Endothelial cell (in vitro differentiated cells): ENCODE measurements around the gene DNAJC3. TPM values are rescaled to one million over a fixed set of nuclear protein-coding genes. Genes with fewer than 3 reads are reported as not detected.
"Not testable (repeated sequence)": the region's sequence is repeated elsewhere in the genome, so short reads cannot be mapped to it uniquely, and the experiment has no call there.

Source experiments
- DNase-seq: peaks from one replicate; pipeline ENCODE4 v3.0.0; 2021; ENCODE audit warnings: low spot score
- H3K27ac Mint-ChIP-seq: one replicate; pipeline ENCODE4 v1.8.0; 2021; ENCODE audit warnings: mixed read lengths, inconsistent platforms; ENCODE audit not compliant: unreplicated experiment
- H3K27me3 Mint-ChIP-seq: one replicate; pipeline ENCODE4 v1.8.0; 2021; ENCODE audit warnings: mild to moderate bottlenecking, moderate library complexity, mixed read lengths, inconsistent platforms; ENCODE audit not compliant: unreplicated experiment
- H3K36me3 Mint-ChIP-seq: one replicate; pipeline ENCODE4 v1.8.0; 2021; ENCODE audit warnings: mild to moderate bottlenecking, low read depth, mixed read lengths, inconsistent platforms; ENCODE audit not compliant: unreplicated experiment
- H3K4me1 Mint-ChIP-seq: one replicate; pipeline ENCODE4 v1.8.0; 2021; ENCODE audit warnings: mild to moderate bottlenecking, mixed read lengths, inconsistent platforms; ENCODE audit not compliant: unreplicated experiment
- H3K4me3 Mint-ChIP-seq: one replicate; pipeline ENCODE4 v1.8.0; 2021; ENCODE audit warnings: mild to moderate bottlenecking, mixed read lengths, inconsistent platforms; ENCODE audit not compliant: unreplicated experiment
- H3K9me3 Mint-ChIP-seq: one replicate; pipeline ENCODE4 v1.8.0; 2021; ENCODE audit warnings: mixed read lengths, inconsistent platforms; ENCODE audit not compliant: unreplicated experiment
- CTCF ChIP-seq: fragments of 200-600 bp; sonication (generic); IDR thresholded peaks from one replicate; pipeline ENCODE4 v1.5.0; 2021; ENCODE audit warnings: antibody characterized with exemption; ENCODE audit not compliant: unreplicated experiment
- total RNA-seq: library from RNA; stranded (reverse); fragmentation: NEBNext Ultra II Directional; extraction: Animal tissue kit (Norgen Biotek cat#: 25700); gene quantifications from one replicate; pipeline ENCODE4 v1.2.1, GENCODE V29; 2021; ENCODE audit not compliant: unreplicated experiment

DNAJC3 gene
- total RNA-seq, 1 donor from 2014 or later, result 50.3 TPM

DNA sequence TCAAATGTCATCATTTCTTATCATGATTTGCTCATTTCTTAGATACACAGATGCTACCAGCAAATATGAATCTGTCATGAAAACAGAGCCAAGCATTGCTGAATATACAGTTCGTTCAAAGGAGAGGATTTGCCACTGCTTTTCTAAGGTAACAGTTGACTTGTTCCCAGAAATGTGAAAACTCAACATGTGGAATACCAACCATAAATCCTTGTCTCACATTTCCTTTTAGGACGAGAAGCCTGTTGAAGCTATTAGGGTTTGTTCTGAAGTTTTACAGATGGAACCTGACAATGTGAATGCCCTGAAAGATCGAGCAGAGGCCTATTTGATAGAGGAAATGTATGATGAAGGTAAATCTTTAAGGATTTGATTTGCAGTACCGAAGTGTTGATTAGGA, 86.7 kb downstream of the DNAJC3 start:
- no peak overlapping the region for H3K27ac Mint-ChIP-seq
- no peaks in the 10 kb centered on the region for H3K27me3 Mint-ChIP-seq
- no peak overlapping the region for H3K4me3 Mint-ChIP-seq
- H3K36me3 Mint-ChIP-seq, result peaks cover 10% of the 10 kb centered on the region
- TF ChIP-seq CTCF, result no peak
- no peaks in the 10 kb centered on the region for H3K4me1 Mint-ChIP-seq
- DNase-seq, result no peak
- no peaks in the 10 kb centered on the region for H3K9me3 Mint-ChIP-seq

- no peak overlapping the region for H3K27ac Mint-ChIP-seq
- H3K27me3 Mint-ChIP-seq, result no peaks in the 10 kb centered on the region
- H3K9me3 Mint-ChIP-seq, result no peaks in the 10 kb centered on the region
- H3K36me3 Mint-ChIP-seq, result peaks cover 11% of the 10 kb centered on the region
- no peaks in the 10 kb centered on the region for H3K4me1 Mint-ChIP-seq
- no peak overlapping the region for H3K4me3 Mint-ChIP-seq
- no peak for TF ChIP-seq CTCF
- DNase-seq, result no peak
These were observed 95.0 kb downstream of the DNAJC3 start for GRCh38 chr13:95771905-95772304.

DNA sequence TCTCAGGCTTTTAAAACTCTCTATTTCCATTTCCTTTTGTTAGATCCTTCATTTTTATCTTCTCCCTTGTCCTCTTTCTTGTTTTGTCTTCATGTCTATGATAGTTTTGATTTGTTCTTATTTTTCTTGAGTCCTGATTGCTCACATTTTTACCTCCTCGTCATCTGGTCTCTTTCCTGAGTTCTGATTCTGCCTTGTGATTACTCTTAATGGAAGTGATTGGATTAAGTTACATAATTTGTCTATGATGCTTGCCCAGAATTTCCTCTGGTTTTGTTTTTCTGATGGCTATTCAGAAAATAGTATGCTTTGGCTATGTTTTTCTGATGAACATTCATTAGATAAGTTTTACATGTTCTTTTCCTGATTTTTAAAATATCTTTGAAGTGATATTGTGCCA, 102.6 kb downstream of the DNAJC3 start:
- no peak for TF ChIP-seq CTCF
- DNase-seq, result no peak
- peaks cover 4% of the 10 kb centered on the region for H3K4me1 Mint-ChIP-seq
- no peaks in the 10 kb centered on the region for H3K27me3 Mint-ChIP-seq
- no peak overlapping the region for H3K27ac Mint-ChIP-seq
- H3K36me3 Mint-ChIP-seq, result peaks cover 26% of the 10 kb centered on the region
- no peak overlapping the region for H3K4me3 Mint-ChIP-seq
- H3K9me3 Mint-ChIP-seq, result no peaks in the 10 kb centered on the region

DNA sequence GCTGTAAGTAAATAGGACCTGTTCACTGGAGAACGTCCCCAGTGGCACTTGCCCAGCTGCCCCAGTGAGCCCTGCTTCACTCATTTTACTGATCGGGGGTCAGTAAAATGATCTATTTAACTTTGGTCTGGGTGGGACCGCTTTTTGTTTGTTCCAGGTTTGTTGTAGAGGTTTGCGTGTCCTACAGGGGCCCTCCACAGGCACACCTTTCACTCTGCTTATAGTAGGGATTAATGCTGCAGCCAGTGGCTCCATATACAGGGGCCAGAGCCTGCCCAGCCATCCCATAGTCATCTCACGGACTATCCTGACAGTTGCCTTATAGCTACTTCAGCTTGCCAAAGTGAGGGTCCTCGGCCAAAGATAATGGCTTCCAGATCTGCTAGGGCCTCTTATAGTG, 104.1 kb downstream of the DNAJC3 start:
- Mint-ChIP-seq H3K27ac (no peak overlapping the region), H3K4me3 (no peak overlapping the region), H3K4me1 (peaks cover 4% of the 10 kb centered on the region), H3K27me3 (no peaks in the 10 kb centered on the region), H3K36me3 (peaks cover 24% of the 10 kb centered on the region), H3K9me3 (no peaks in the 10 kb centered on the region)
- no peak for DNase-seq
- no peak for TF ChIP-seq CTCF

DNA sequence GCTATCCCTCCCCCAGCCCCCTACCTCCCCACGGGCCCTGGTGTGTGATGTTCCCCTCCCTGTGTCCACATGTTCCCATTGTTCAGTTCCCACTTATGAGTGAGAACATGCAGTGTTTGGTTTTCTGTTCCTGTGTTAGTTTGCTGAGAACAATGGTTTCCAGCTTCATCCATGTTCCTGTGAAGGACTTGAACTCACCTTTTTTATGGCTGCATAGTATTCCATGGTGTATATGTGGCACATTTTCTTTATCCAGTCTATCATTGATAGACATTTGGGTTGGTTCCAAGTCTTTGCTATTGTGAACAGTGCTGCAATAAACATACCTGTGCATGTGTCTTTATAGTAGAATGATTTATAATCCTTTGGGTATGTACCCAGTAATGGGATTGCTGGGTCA, 105.0 kb downstream of the DNAJC3 start:
- not testable (repeated sequence) for H3K9me3 Mint-ChIP-seq, H3K27me3 Mint-ChIP-seq, DNase-seq, H3K4me1 Mint-ChIP-seq, H3K27ac Mint-ChIP-seq, H3K4me3 Mint-ChIP-seq
- peaks cover 29% of the 10 kb centered on the region for H3K36me3 Mint-ChIP-seq

DNA sequence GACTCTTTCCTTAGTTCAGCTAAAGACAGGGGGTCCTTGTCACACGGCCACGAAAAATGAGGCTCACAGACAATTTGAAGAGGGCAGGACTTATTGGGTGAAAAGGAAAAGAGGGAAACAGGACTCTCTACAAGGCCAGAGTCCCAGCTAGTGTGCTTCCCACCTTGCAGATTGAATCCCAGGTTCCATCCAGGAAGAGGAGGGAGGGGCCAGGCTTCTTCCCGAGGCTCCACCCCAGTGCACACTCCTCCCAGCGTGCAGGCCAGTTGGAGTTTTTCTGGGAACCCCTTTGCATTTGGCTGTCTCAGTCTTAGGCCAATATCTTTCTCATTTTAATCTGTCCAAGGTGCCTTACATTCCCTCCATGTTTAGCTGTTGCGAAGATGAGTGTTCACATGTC, 106.8 kb downstream of the DNAJC3 start:
- DNase-seq, result no peak
- no peak overlapping the region for H3K4me3 Mint-ChIP-seq

More for the DNA sequence above, 106.8 kb downstream of the DNAJC3 start:
- H3K36me3 Mint-ChIP-seq, result peaks cover 36% of the 10 kb centered on the region
- no peak overlapping the region for H3K27ac Mint-ChIP-seq
- no peaks in the 10 kb centered on the region for H3K9me3 Mint-ChIP-seq
- H3K4me1 Mint-ChIP-seq, result peaks cover 4% of the 10 kb centered on the region
- TF ChIP-seq CTCF, result no peak
- no peaks in the 10 kb centered on the region for H3K27me3 Mint-ChIP-seq
